Endothelial cell of umbilical vein (primary cell): Measurements from ENCODE around the gene ZCWPW1. TPM values are rescaled to one million over a fixed set of nuclear protein-coding genes. Genes with fewer than 3 reads are reported as not detected.

Experiments used
- BruUV-seq: library from RNA; stranded (reverse); fragments of 400-500 nt; replicated peaks from 2 replicates; lab custom pipeline; 2021; lab: Mats Ljungman, UMichigan
- CTCF ChIA-PET: fragments of 300-600, 350-600 bp; sonication (Branson Sonifier 250); formaldehyde crosslinking; loops from one replicate; lab custom pipeline; 2021; ENCODE audit warnings: antibody characterized with exemption, inconsistent platforms; lab: Charles Lee
- POLR2A ChIA-PET: fragments of 300-600, 350-600 bp; sonication (Branson Sonifier 250); formaldehyde crosslinking; loops from one replicate; lab custom pipeline; 2021; ENCODE audit warnings: antibody characterized with exemption, inconsistent platforms; lab: Charles Lee
- DNase-seq: peaks from one replicate; pipeline ENCODE4 v3.0.0-alpha.2; 2011; ENCODE audit warnings: low read depth, low spot score
- FAIRE-seq: peaks from 2 replicates; lab custom pipeline; 2011; peaks lifted over from hg19 to GRCh38; lab: Jason Lieb, UNC
- H2AFZ ChIP-seq: 2 replicates; pipeline ENCODE4 v1.6.0; 2012; ENCODE audit warnings: low read depth, low read length, control low read depth, inconsistent platforms
- H3K27ac ChIP-seq: 2 replicates; pipeline ENCODE4 v1.5.1; 2011; ENCODE audit warnings: low read depth, mild to moderate bottlenecking, control low read depth, low read length, moderate library complexity; ENCODE audit not compliant: insufficient read depth
- H3K27me3 ChIP-seq, 2 experiments: 2 replicates each; pipeline versions ENCODE4 v1.6.0 to v1.6.1; 2011; ENCODE audit warnings: low read length in 2 of 2, mixed read lengths in 1 of 2; ENCODE audit not compliant: control insufficient read depth in 2 of 2, insufficient read depth in 2 of 2
- H3K36me3 ChIP-seq, 2 experiments: 2 replicates in 1 of 2; 3 replicates in 1 of 2; pipeline ENCODE4 v1.5.1; 2011; ENCODE audit warnings: low read length in 2 of 2, mild to moderate bottlenecking in 1 of 2, moderate library complexity in 1 of 2; ENCODE audit not compliant: control insufficient read depth in 2 of 2, insufficient read depth in 2 of 2; ENCODE audit errors: extremely low read depth in 1 of 2
- H3K4me1 ChIP-seq: 3 replicates; pipeline ENCODE4 v1.5.1; 2011; ENCODE audit warnings: mild to moderate bottlenecking, low read length; ENCODE audit not compliant: control insufficient read depth, insufficient read depth; ENCODE audit errors: extremely low read depth
- H3K4me2 ChIP-seq: 2 replicates; pipeline ENCODE4 v1.6.1; 2011; ENCODE audit warnings: low read length, control low read depth, mixed read lengths; ENCODE audit not compliant: insufficient read depth
- H3K4me3 ChIP-seq, 3 experiments: fragments of 200-600 bp in 1 of 3; sonication (generic), shearing (Covaris generic) in 1 of 3; replicated peaks in 1 of 3; 2 replicates each; pipeline ENCODE4 v1.5.1; 2011 to 2016; ENCODE audit warnings: control low read depth in 3 of 3, low read length in 3 of 3, mild to moderate bottlenecking in 2 of 3, inconsistent platforms in 1 of 3, low read depth in 1 of 3, moderate library complexity in 1 of 3; ENCODE audit not compliant: insufficient read depth in 1 of 3
- H3K79me2 ChIP-seq: 2 replicates; pipeline ENCODE4 v1.6.0; 2012; ENCODE audit warnings: low read length, inconsistent platforms; ENCODE audit not compliant: control insufficient read depth, insufficient read depth
- H3K9ac ChIP-seq: replicated peaks from 2 replicates; pipeline ENCODE3; 2011; ENCODE audit warnings: low read length, control low read depth; ENCODE audit not compliant: insufficient read depth; ENCODE audit errors: extremely low read depth
- H3K9me1 ChIP-seq: replicated peaks from 3 replicates; pipeline ENCODE4 v1.6.0; 2011; ENCODE audit warnings: mild to moderate bottlenecking, low read length; ENCODE audit not compliant: control insufficient read depth, insufficient read depth; ENCODE audit errors: extremely low read depth
- H3K9me3 ChIP-seq: replicated peaks from 2 replicates; pipeline ENCODE4 v1.5.1; 2012; ENCODE audit warnings: low read length, inconsistent platforms; ENCODE audit not compliant: control insufficient read depth, insufficient read depth
- H4K20me1 ChIP-seq: replicated peaks from 2 replicates; pipeline ENCODE3; 2011; ENCODE audit warnings: mild to moderate bottlenecking, low read length; ENCODE audit not compliant: control insufficient read depth, insufficient read depth; ENCODE audit errors: extremely low read depth
- EZH2 ChIP-seq: IDR thresholded peaks from 2 replicates; pipeline ENCODE4 v1.6.1; 2012; ENCODE audit warnings: borderline replicate concordance, low read depth, mild to moderate bottlenecking, moderate library complexity, low read length, inconsistent platforms; ENCODE audit not compliant: severe bottlenecking
- FOS ChIP-seq: IDR thresholded peaks from 2 replicates; pipeline ENCODE4 v1.6.1; 2011; ENCODE audit warnings: mild to moderate bottlenecking, low read length, moderate library complexity, borderline replicate concordance; ENCODE audit not compliant: insufficient read depth
- GATA2 ChIP-seq: IDR thresholded peaks from 2 replicates; pipeline ENCODE4 v1.7.0; 2011; ENCODE audit warnings: low read depth, mild to moderate bottlenecking, moderate library complexity, mixed read lengths, low read length; ENCODE audit not compliant: insufficient read length, insufficient read depth
- JUN ChIP-seq: IDR thresholded peaks from 2 replicates; pipeline ENCODE4 v1.6.1; 2011; ENCODE audit warnings: borderline replicate concordance, low read depth; ENCODE audit not compliant: insufficient read length, insufficient read depth
- MYC ChIP-seq: IDR thresholded peaks from one replicate; pipeline ENCODE4 v1.6.1; 2011; ENCODE audit warnings: mild to moderate bottlenecking, low read depth, low read length
- POLR2A ChIP-seq: IDR thresholded peaks from 2 replicates; pipeline ENCODE4 v1.6.1; 2012; ENCODE audit warnings: low read depth, mild to moderate bottlenecking, control low read depth, low read length
- POLR2AphosphoS5 ChIP-seq: IDR thresholded peaks from 2 replicates; pipeline ENCODE4 v1.6.1; 2012; ENCODE audit warnings: low read depth, mild to moderate bottlenecking, control low read depth, low read length, moderate library complexity; ENCODE audit not compliant: insufficient read depth
- dilution Hi-C: fragments of 300-500 bp; cut with MboI; formaldehyde crosslinking; loops from one replicate; pipeline ENCODE4 v1.15.0; 2019; ENCODE audit warnings: low sequenced_read_pairs; ENCODE audit not compliant: extremely low pct_ligation_motif_present
- intact Hi-C: fragments of 100-400 bp; cut with micrococcal nuclease; formaldehyde crosslinking; loops from one replicate; pipeline ENCODE4 v1.10.0; 2022
- polyA plus RNA-seq, 4 experiments: library from polyadenylated mRNA; depleted of rRNA in 3 of 4; stranded (reverse) in 3 of 4; unstranded in 1 of 4; fragments of >200 nt; gene quantifications; 2 replicates each; pipeline versions ENCODE4 v1.2.1 to v1.2.3, GENCODE V29; 2011 to 2012; ENCODE audit warnings: missing spikeins in 1 of 4
- total RNA-seq: library from RNA; stranded (reverse); gene quantifications from 2 replicates; pipeline ENCODE4 v1.2.3, GENCODE V29; 2021
- TF ChIP-seq, protein P1 (sequence below): IDR thresholded peaks from 2 replicates; pipeline ENCODE4 v1.6.1; 2011; ENCODE audit not compliant: insufficient read depth, insufficient read length
- TF ChIP-seq, protein P2 (sequence below), 2 donors: IDR thresholded peaks; 1 replicate in 1 of 2; 2 replicates in 1 of 2; pipeline ENCODE4 v1.5.1; 2011; ENCODE audit warnings: low read length in 2 of 2, mild to moderate bottlenecking in 2 of 2, moderate library complexity in 2 of 2, control low read depth in 1 of 2, inconsistent platforms in 1 of 2, low read depth in 1 of 2; ENCODE audit not compliant: insufficient read depth in 1 of 2; ENCODE audit errors: extremely low read depth in 1 of 2

The ZCWPW1 gene
- total and polyA plus RNA-seq, 2 donors (not counting 3 experiments of a cell fraction or from before 2014, with no cell fraction given): 0.31 to 0.32 TPM

- no peaks in the 10 kb centered on the region for H3K36me3 ChIP-seq
- H3K9ac ChIP-seq: no peak overlapping the region
- H3K4me1 ChIP-seq: no peaks in the 10 kb centered on the region
- ChIA-PET CTCF (no interaction called here), POLR2A (interaction anchor here (0.7 kb wide), 1 partner anchor 29 kb away, joined by 4 read pairs; no protein-coding TSS in a partner anchor)
- DNase-seq: no peak
- H3K79me2 ChIP-seq: no peaks in the 10 kb centered on the region
- dilution Hi-C loops: no loop called here
- no peaks in the 10 kb centered on the region for H3K9me1 ChIP-seq
- H3K9me3 ChIP-seq: no peaks in the 10 kb centered on the region
- H3K4me2 ChIP-seq: no peak overlapping the region
- no peaks in the 10 kb centered on the region for H3K27me3 ChIP-seq
- TF ChIP-seq JUN: no peak
- no peak for TF ChIP-seq FOS
- no peak for TF ChIP-seq EZH2
- TF ChIP-seq GATA2: no peak
- no peak for TF ChIP-seq MYC
- TF ChIP-seq, protein P1, sequence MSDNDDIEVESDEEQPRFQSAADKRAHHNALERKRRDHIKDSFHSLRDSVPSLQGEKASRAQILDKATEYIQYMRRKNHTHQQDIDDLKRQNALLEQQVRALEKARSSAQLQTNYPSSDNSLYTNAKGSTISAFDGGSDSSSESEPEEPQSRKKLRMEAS: no peak
- TF ChIP-seq, protein P2, sequence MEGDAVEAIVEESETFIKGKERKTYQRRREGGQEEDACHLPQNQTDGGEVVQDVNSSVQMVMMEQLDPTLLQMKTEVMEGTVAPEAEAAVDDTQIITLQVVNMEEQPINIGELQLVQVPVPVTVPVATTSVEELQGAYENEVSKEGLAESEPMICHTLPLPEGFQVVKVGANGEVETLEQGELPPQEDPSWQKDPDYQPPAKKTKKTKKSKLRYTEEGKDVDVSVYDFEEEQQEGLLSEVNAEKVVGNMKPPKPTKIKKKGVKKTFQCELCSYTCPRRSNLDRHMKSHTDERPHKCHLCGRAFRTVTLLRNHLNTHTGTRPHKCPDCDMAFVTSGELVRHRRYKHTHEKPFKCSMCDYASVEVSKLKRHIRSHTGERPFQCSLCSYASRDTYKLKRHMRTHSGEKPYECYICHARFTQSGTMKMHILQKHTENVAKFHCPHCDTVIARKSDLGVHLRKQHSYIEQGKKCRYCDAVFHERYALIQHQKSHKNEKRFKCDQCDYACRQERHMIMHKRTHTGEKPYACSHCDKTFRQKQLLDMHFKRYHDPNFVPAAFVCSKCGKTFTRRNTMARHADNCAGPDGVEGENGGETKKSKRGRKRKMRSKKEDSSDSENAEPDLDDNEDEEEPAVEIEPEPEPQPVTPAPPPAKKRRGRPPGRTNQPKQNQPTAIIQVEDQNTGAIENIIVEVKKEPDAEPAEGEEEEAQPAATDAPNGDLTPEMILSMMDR (IDR thresholded peaks at IDR 0.05; ENCODE audit: extremely low read depth in 1 of 2, insufficient read depth in 1 of 2, low read depth in 1 of 2, low read length in 2 of 2): no peak
- TF ChIP-seq POLR2A: no peak
- no peak for TF ChIP-seq POLR2AphosphoS5
- no peak overlapping the region for H3K4me3 ChIP-seq
- no peak for FAIRE-seq
- H3K27ac ChIP-seq: no peak overlapping the region
- intact Hi-C loops: no loop called here
- BruUV-seq: no TSS peak
- H4K20me1 ChIP-seq: no peaks in the 10 kb centered on the region
- H2AFZ ChIP-seq: no peak overlapping the region
Observed at GRCh38 chr7:100378114-100378755, 50.3 kb downstream of the ZCWPW1 start.
